Vagina (tissue), 2 donors: ENCODE results near the gene SNAP91.

Source experiments
- POLR2A ChIP-seq, 2 donors: fragments of 450-650 bp; IDR thresholded peaks; one replicate each; pipeline ENCODE4 v1.6.1; 2017; ENCODE audit warnings: antibody characterized with exemption in 2 of 2, mild to moderate bottlenecking in 2 of 2, moderate library complexity in 2 of 2
- POLR2AphosphoS5 ChIP-seq, 2 donors: sonication (generic); formaldehyde crosslinking; IDR thresholded peaks; one replicate each; pipeline ENCODE4 v1.9.0; 2017; ENCODE audit warnings: antibody characterized with exemption in 2 of 2, mild to moderate bottlenecking in 2 of 2, low read depth in 1 of 2; ENCODE audit not compliant: insufficient read depth in 1 of 2
- TF ChIP-seq, protein P1 (sequence below), 3 experiments: fragments of 450-650 bp in 2 of 3; fragments of 200-600 bp in 1 of 3; sonication (generic) in 1 of 3; IDR thresholded peaks; one replicate each; pipeline ENCODE4 v1.5.1; 2017 to 2019; ENCODE audit warnings: antibody characterized with exemption in 3 of 3, mild to moderate bottlenecking in 2 of 3, moderate library complexity in 2 of 3

DNA sequence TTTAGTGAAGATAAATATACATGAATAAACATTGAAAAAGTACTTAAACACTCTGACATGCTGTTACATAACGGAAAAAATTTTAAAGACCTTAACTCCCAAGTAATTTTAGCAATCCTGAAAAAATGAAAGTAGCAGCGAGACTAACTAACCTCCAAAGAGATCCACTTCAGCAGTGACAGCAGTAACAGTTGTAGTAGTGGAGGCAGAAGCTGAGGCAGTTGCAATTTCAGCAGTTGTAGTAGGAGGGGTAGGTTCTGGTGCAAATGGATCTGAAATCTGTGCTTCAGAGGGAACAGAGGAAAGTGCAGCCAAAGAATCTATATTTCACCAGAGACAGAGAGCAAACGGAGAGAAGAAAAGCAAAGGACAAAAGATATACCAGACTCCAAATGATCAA, 107.8 kb downstream of the SNAP91 start:
- TF ChIP-seq, protein P1, sequence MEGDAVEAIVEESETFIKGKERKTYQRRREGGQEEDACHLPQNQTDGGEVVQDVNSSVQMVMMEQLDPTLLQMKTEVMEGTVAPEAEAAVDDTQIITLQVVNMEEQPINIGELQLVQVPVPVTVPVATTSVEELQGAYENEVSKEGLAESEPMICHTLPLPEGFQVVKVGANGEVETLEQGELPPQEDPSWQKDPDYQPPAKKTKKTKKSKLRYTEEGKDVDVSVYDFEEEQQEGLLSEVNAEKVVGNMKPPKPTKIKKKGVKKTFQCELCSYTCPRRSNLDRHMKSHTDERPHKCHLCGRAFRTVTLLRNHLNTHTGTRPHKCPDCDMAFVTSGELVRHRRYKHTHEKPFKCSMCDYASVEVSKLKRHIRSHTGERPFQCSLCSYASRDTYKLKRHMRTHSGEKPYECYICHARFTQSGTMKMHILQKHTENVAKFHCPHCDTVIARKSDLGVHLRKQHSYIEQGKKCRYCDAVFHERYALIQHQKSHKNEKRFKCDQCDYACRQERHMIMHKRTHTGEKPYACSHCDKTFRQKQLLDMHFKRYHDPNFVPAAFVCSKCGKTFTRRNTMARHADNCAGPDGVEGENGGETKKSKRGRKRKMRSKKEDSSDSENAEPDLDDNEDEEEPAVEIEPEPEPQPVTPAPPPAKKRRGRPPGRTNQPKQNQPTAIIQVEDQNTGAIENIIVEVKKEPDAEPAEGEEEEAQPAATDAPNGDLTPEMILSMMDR (IDR thresholded peaks at IDR 0.05), result no peak
- TF ChIP-seq POLR2A (IDR thresholded peaks at IDR 0.05), result no peak
- TF ChIP-seq POLR2AphosphoS5 (IDR thresholded peaks at IDR 0.05; ENCODE audit: insufficient read depth in 1 of 2, low read depth in 1 of 2), result no peak
